CD14-positive monocyte (primary cell): ENCODE data around the gene AP1M2. TPM values are rescaled to one million over a fixed set of nuclear protein-coding genes. Genes with fewer than 3 reads are reported as not detected.

Experiments
- DNase-seq, 3 donors: peaks; one replicate each; pipeline ENCODE4 v3.0.0-alpha.2; 2011 to 2022
- H2AFZ ChIP-seq: 2 replicates; pipeline ENCODE4 v1.6.0; 2012; ENCODE audit warnings: mild to moderate bottlenecking, low read depth, low read length, inconsistent platforms; ENCODE audit not compliant: insufficient read depth, poor library complexity, severe bottlenecking
- H3K27ac ChIP-seq, 2 donors: 1 replicate in 1 of 2; 2 replicates in 1 of 2; pipeline ENCODE4 v1.5.1; 2012 to 2013; ENCODE audit warnings: low read length in 2 of 2, control low read depth in 1 of 2, inconsistent platforms in 1 of 2, low read depth in 1 of 2, mild to moderate bottlenecking in 1 of 2
- H3K27me3 ChIP-seq, 2 donors: one replicate each; pipeline versions ENCODE4 v1.6.0 to v1.6.1; 2011 to 2013; ENCODE audit warnings: low read length in 2 of 2; ENCODE audit not compliant: control insufficient read depth in 2 of 2, insufficient read depth in 2 of 2
- H3K36me3 ChIP-seq, 2 donors: replicated peaks in 1 of 2; 1 replicate in 1 of 2; 2 replicates in 1 of 2; pipeline versions ENCODE4 v1.5.1 to v1.6.1; 2012 to 2013; ENCODE audit warnings: low read length in 2 of 2, control low read depth in 1 of 2, inconsistent platforms in 1 of 2, mild to moderate bottlenecking in 1 of 2; ENCODE audit not compliant: insufficient read depth in 2 of 2, control insufficient read depth in 1 of 2
- H3K4me1 ChIP-seq, 2 donors: 1 replicate in 1 of 2; 2 replicates in 1 of 2; pipeline versions ENCODE4 v1.5.1 to v1.6.1; 2012 to 2013; ENCODE audit warnings: low read length in 2 of 2, control low read depth in 1 of 2, inconsistent platforms in 1 of 2, mild to moderate bottlenecking in 1 of 2, moderate library complexity in 1 of 2; ENCODE audit not compliant: insufficient read depth in 2 of 2, control insufficient read depth in 1 of 2
- H3K4me2 ChIP-seq: replicated peaks from 2 replicates; pipeline ENCODE3; 2012; ENCODE audit warnings: low read length, moderate library complexity, mild to moderate bottlenecking; ENCODE audit not compliant: poor library complexity, severe bottlenecking; ENCODE audit errors: extremely low read depth
- H3K4me3 ChIP-seq, 3 experiments: fragments of 200-600 bp in 1 of 3; sonication (generic) in 1 of 3; replicated peaks in 1 of 3; 1 replicate in 2 of 3; 2 replicates in 1 of 3; pipeline ENCODE4 v1.5.1; 2011 to 2013; ENCODE audit warnings: low read length in 3 of 3, mild to moderate bottlenecking in 3 of 3, control low read depth in 2 of 3, low read depth in 2 of 3, inconsistent platforms in 1 of 3, moderate library complexity in 1 of 3
- H3K79me2 ChIP-seq: 2 replicates; pipeline ENCODE4 v1.6.0; 2012; ENCODE audit warnings: mild to moderate bottlenecking, control low read depth, inconsistent platforms, low read length, moderate library complexity; ENCODE audit not compliant: insufficient read depth
- H3K9ac ChIP-seq: 2 replicates; pipeline ENCODE4 v1.6.0; 2017; ENCODE audit warnings: low read length, mild to moderate bottlenecking; ENCODE audit not compliant: insufficient read depth, poor library complexity, severe bottlenecking
- H3K9me3 ChIP-seq, 2 donors: replicated peaks in 1 of 2; 1 replicate in 1 of 2; 2 replicates in 1 of 2; pipeline versions ENCODE4 v1.5.1 to v1.6.1; 2012 to 2013; ENCODE audit warnings: low read length in 2 of 2, control low read depth in 1 of 2; ENCODE audit not compliant: control insufficient read depth in 1 of 2, insufficient read depth in 1 of 2
- H4K20me1 ChIP-seq: 2 replicates; pipeline ENCODE4 v1.6.0; 2012; ENCODE audit warnings: mild to moderate bottlenecking, low read length, control low read depth, moderate library complexity; ENCODE audit not compliant: insufficient read depth
- H3K27ac Mint-ChIP-seq, 7 donors: one replicate each; pipeline ENCODE4 v1.8.0; 2020; ENCODE audit warnings: mild to moderate bottlenecking in 7 of 7, mixed read lengths in 7 of 7, moderate library complexity in 6 of 7, inconsistent platforms in 2 of 7
- H3K27me3 Mint-ChIP-seq, 3 donors: one replicate each; pipeline ENCODE4 v1.8.0; 2021 to 2022; ENCODE audit warnings: low read depth in 3 of 3, mild to moderate bottlenecking in 3 of 3, mixed read lengths in 3 of 3, moderate library complexity in 3 of 3, inconsistent platforms in 1 of 3
- H3K36me3 Mint-ChIP-seq, 2 donors: one replicate each; pipeline ENCODE4 v1.8.0; 2020; ENCODE audit warnings: mixed read lengths in 2 of 2, inconsistent platforms in 1 of 2, mild to moderate bottlenecking in 1 of 2
- H3K4me1 Mint-ChIP-seq: one replicate; pipeline ENCODE4 v1.8.0; 2020; ENCODE audit warnings: mild to moderate bottlenecking, mixed read lengths
- H3K4me3 Mint-ChIP-seq, 2 donors: one replicate each; pipeline ENCODE4 v1.8.0; 2020; ENCODE audit warnings: mild to moderate bottlenecking in 2 of 2, mixed read lengths in 2 of 2, moderate library complexity in 1 of 2
- H3K9me3 Mint-ChIP-seq, 7 donors: one replicate each; pipeline ENCODE4 v1.8.0; 2020 to 2022; ENCODE audit warnings: mixed read lengths in 7 of 7, mild to moderate bottlenecking in 6 of 7, moderate library complexity in 6 of 7, inconsistent platforms in 2 of 7
- CTCF ChIP-seq: fragments of 200-600 bp; IDR thresholded peaks from one replicate; pipeline ENCODE4 v1.8.0; 2022; ENCODE audit warnings: antibody characterized with exemption, mild to moderate bottlenecking
- WGBS: methylation state at CpG from one replicate; pipeline ENCODE4 v1.1.5; 2013; ENCODE audit warnings: missing lambda C conversion rate; ENCODE audit not compliant: insufficient coverage; 5-methylcytosine and 5-hydroxymethylcytosine counted together
- intact Hi-C, 2 donors: fragments of 100-400 bp; cut with micrococcal nuclease; formaldehyde crosslinking; loops; one replicate each; pipeline versions ENCODE4 v1.15.0 to v1.15.1; 2023
- polyA plus RNA-seq, 3 donors: library from polyadenylated mRNA; depleted of rRNA in 1 of 3; unstranded in 2 of 3; stranded (reverse) in 1 of 3; fragments of 300-500 nt in 2 of 3; fragments of >200 nt in 1 of 3; fragmentation: Illumina TruSeq in 2 of 3; gene quantifications; 1 replicate in 2 of 3; 2 replicates in 1 of 3; pipeline ENCODE4 v1.2.3, GENCODE V29; 2012 to 2021

The AP1M2 gene
- polyA plus RNA-seq, 3 donors = 0.36 TPM; not detected in 2

- WGBS = 0% methylated on average over 3 of the region's 4 CpGs
- peaks cover 38 to 44% of the 10 kb centered on the region in 2 donors for H3K4me1 ChIP-seq
- H3K79me2 ChIP-seq = peaks cover 52% of the 10 kb centered on the region
- H4K20me1 ChIP-seq = peaks cover 21% of the 10 kb centered on the region
- no peak for TF ChIP-seq CTCF
- no peaks in the 10 kb centered on the region for H3K9me3 Mint-ChIP-seq
- H3K27me3 Mint-ChIP-seq = peaks cover 0 to 1% (median 0%) of the 10 kb centered on the region in 3 donors
- H3K27ac Mint-ChIP-seq = peak overlapping the region; percentile 93 to 100 (median 98)
- H3K27me3 ChIP-seq = no peaks in the 10 kb centered on the region
- H3K4me1 Mint-ChIP-seq = peaks cover 35% of the 10 kb centered on the region
- peak overlapping the region; percentile 74 for H3K9ac ChIP-seq
- H3K27ac ChIP-seq = peak overlapping the region; percentile 84 to 90
- H3K9me3 ChIP-seq = no peaks in the 10 kb centered on the region
- peaks cover 7 to 15% of the 10 kb centered on the region in 2 donors for H3K36me3 ChIP-seq
- H3K4me3 Mint-ChIP-seq = peak overlapping the region; percentile 92 to 99
- H3K4me3 ChIP-seq = peak overlapping the region; percentile 65 to 100 (median 98)
- DNase-seq = no peak
- intact Hi-C loops = loop anchor here (1.0 to 10.0 kb wide), 8 partner anchors 24 to 314 kb away; partner anchors contain the start of genes ATG4D (in 1 of the 2), CDC37 (in 1 of the 2), ILF3 (in 1 of the 2) and MRPL4 (in 1 of the 2)
- peaks cover 16 to 22% of the 10 kb centered on the region in 2 donors for H3K36me3 Mint-ChIP-seq
- no peak overlapping the region for H2AFZ ChIP-seq
- H3K4me2 ChIP-seq = peak overlapping the region; percentile 100
Observed at GRCh38 chr19:10566408-10566657, 20.8 kb downstream of the AP1M2 start.

GRCh38 chr19:10565567-10566407 is 21.3 kb downstream of the AP1M2 start, which contains the start of gene KRI1:
Gene KRI1, minus strand, starts transcription at chr19:10566010. Its CDS starts 11 bp downstream, at chr19:10565999.
- Histone ChIP-seq H3K36me3 (peaks cover 12 to 21% of the 10 kb centered on the region in 2 donors), H3K4me1 (peaks cover 38 to 44% of the 10 kb centered on the region in 2 donors), H2AFZ (peak within 1 kb of the TSS; percentile 95), H3K4me2 (peak within 1 kb of the TSS; percentile 100), H3K27me3 (no peaks in the 10 kb centered on the region), H4K20me1 (peaks cover 21% of the 10 kb centered on the region), H3K9me3 (no peaks in the 10 kb centered on the region), H3K27ac (peak within 1 kb of the TSS; percentile 84 to 90), H3K4me3 (peak within 1 kb of the TSS; percentile 92 to 100 (median 98)), H3K79me2 (peaks cover 52% of the 10 kb centered on the region), H3K9ac (peak within 1 kb of the TSS; percentile 83)
- intact Hi-C loops = loop anchor here (1.0 to 10.0 kb wide), 8 partner anchors 23 to 313 kb away; partner anchors contain the start of genes ATG4D (in 1 of the 2), CDC37 (in 1 of the 2), ILF3 (in 1 of the 2) and MRPL4 (in 1 of the 2)
- H3K27me3 Mint-ChIP-seq = peaks cover 0 to 1% (median 0%) of the 10 kb centered on the region in 3 donors
- peak; percentile 99 for DNase-seq
- peak within 1 kb of the TSS; percentile 92 to 99 for H3K4me3 Mint-ChIP-seq
- H3K9me3 Mint-ChIP-seq = no peaks in the 10 kb centered on the region
- peak; percentile 54 for TF ChIP-seq CTCF
- peaks cover 35% of the 10 kb centered on the region for H3K4me1 Mint-ChIP-seq
- peaks cover 22 to 28% of the 10 kb centered on the region in 2 donors for H3K36me3 Mint-ChIP-seq
- H3K27ac Mint-ChIP-seq = peak within 1 kb of the TSS; percentile 93 to 100 (median 98)
- under 1% methylated on average over 79 of the region's 94 CpGs for WGBS
